Measurements from ENCODE around the gene PLEKHM3.

DNA sequence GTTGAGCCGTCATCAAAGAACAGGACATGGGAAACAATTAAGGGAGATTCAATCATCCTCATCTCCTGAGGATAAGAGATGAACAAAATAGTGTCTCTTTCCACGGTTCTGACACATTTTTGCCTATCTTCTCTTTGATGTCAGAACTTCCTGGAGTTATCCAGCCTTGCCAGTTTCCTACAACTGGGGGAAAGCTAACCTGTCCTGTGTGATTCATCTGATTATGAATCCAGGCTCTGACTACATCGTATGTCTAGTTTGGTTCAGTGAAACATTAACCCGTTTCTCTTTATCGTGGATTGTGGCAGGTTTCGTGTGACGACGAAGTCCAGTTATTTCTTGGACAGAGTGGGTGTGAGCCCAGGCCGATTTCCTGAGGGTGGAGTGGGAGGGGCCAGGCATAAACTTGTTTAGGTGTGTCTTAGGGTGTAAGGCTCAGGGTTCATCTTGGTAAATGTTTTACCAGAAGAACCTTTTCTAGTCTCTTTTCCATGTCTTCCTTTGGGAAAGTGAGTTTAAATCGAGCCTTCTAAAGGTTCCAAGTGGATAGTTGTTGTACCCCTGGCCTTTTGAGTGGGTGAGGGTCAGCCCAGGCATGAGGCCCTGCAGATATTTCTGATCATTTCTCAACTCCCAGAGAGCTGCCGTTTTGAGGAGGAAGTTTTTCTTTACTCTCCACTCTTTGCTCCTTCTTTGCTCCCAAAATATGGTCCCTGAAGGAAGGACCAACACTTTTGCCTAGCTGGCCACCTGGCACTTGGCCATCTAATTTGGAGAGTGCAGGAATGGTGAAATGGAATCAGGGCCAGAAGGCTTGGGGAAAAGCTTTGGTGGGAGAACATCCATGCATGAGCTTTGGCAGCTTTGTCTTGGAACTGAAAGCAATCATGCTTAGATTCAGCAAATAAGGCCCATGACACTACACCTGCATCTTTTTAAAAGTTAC is 205.2 kb downstream of the PLEKHM3 start:
- TF ChIP-seq, protein P1, sequence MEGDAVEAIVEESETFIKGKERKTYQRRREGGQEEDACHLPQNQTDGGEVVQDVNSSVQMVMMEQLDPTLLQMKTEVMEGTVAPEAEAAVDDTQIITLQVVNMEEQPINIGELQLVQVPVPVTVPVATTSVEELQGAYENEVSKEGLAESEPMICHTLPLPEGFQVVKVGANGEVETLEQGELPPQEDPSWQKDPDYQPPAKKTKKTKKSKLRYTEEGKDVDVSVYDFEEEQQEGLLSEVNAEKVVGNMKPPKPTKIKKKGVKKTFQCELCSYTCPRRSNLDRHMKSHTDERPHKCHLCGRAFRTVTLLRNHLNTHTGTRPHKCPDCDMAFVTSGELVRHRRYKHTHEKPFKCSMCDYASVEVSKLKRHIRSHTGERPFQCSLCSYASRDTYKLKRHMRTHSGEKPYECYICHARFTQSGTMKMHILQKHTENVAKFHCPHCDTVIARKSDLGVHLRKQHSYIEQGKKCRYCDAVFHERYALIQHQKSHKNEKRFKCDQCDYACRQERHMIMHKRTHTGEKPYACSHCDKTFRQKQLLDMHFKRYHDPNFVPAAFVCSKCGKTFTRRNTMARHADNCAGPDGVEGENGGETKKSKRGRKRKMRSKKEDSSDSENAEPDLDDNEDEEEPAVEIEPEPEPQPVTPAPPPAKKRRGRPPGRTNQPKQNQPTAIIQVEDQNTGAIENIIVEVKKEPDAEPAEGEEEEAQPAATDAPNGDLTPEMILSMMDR (IDR thresholded peaks at IDR 0.05; ENCODE audit: insufficient read depth, low read length, poor library complexity, severe bottlenecking), result no peak
- TF ChIP-seq EZH2phosphoT487 (conservative IDR thresholded peaks at IDR 0.05; ENCODE audit: low read length), result no peak
